ENCODE data around the gene SLC12A7.
"Not testable (repeated sequence)": the region's sequence is repeated elsewhere in the genome, so short reads cannot be mapped to it uniquely, and the experiment has no call there.

Gene SLC12A7

GRCh38 chr5:1098986-1099597, 12.8 kb downstream of the SLC12A7 start:
- Histone ChIP-seq H3K9me3 (ENCODE audit: insufficient read depth, low read depth, low read length) (no peaks in the 10 kb centered on the region), H4K20me1 (ENCODE audit: insufficient read depth, low read length, poor library complexity, severe bottlenecking) (no peaks in the 10 kb centered on the region), H3K4me2 (ENCODE audit: low read depth, low read length, poor library complexity, severe bottlenecking) (no peak overlapping the region), H3K36me3 (ENCODE audit: insufficient read depth, low read length) (no peaks in the 10 kb centered on the region), H3K9me2 (replicated peaks; ENCODE audit: low read depth, low read length) (no peaks in the 10 kb centered on the region), H3K4me1 (ENCODE audit: insufficient read depth, low read length, poor library complexity, severe bottlenecking) (peaks cover 5% of the 10 kb centered on the region), H3K27me3 (ENCODE audit: insufficient read depth, low read length, poor library complexity, severe bottlenecking) (no peaks in the 10 kb centered on the region), H3K4me3 (ENCODE audit: low read length, poor library complexity, severe bottlenecking) (no peak overlapping the region), H3F3A (ENCODE audit: low read depth) (no peaks in the 10 kb centered on the region), H3K9ac (ENCODE audit: low read depth, low read length, poor library complexity, severe bottlenecking) (no peak overlapping the region), H2AFZ (ENCODE audit: low read length) (no peak overlapping the region), H3K79me2 (ENCODE audit: insufficient read depth, low read length) (peaks cover 17% of the 10 kb centered on the region; the same call in 1 of the 2 replicates)
- TF ChIP-seq EZH2phosphoT487 (IDR thresholded peaks at IDR 0.05; ENCODE audit: borderline replicate concordance) (no peak), CTCF (conservative IDR thresholded peaks at IDR 0.05; ENCODE audit: low read length) (no peak)

- H3K4me3 ChIP-seq (ENCODE audit: low read length, poor library complexity, severe bottlenecking); H3K4me2 ChIP-seq (ENCODE audit: low read depth, low read length, poor library complexity, severe bottlenecking); H2AFZ ChIP-seq (ENCODE audit: low read length); H3K36me3 ChIP-seq (ENCODE audit: insufficient read depth, low read length); H4K20me1 ChIP-seq (ENCODE audit: insufficient read depth, low read length, poor library complexity, severe bottlenecking); H3K9ac ChIP-seq (ENCODE audit: low read depth, low read length, poor library complexity, severe bottlenecking); H3K4me1 ChIP-seq (ENCODE audit: insufficient read depth, low read length, poor library complexity, severe bottlenecking); H3F3A ChIP-seq (ENCODE audit: low read depth); H3K27me3 ChIP-seq (ENCODE audit: insufficient read depth, low read length, poor library complexity, severe bottlenecking); H3K9me3 ChIP-seq (ENCODE audit: insufficient read depth, low read depth, low read length); H3K9me2 ChIP-seq (replicated peaks; ENCODE audit: low read depth, low read length); H3K79me2 ChIP-seq (ENCODE audit: insufficient read depth, low read length): not testable (repeated sequence)
These were observed 13.9 kb downstream of the SLC12A7 start for GRCh38 chr5:1097988-1098385.

- Histone ChIP-seq H3F3A (ENCODE audit: low read depth) (no peaks in the 10 kb centered on the region), H3K9ac (ENCODE audit: low read depth, low read length, poor library complexity, severe bottlenecking) (no peak overlapping the region), H3K79me2 (ENCODE audit: insufficient read depth, low read length) (peaks cover 7% of the 10 kb centered on the region; the same call in 1 of the 2 replicates), H3K4me2 (ENCODE audit: low read depth, low read length, poor library complexity, severe bottlenecking) (no peak overlapping the region), H3K36me3 (ENCODE audit: insufficient read depth, low read length) (no peaks in the 10 kb centered on the region), H3K27me3 (ENCODE audit: insufficient read depth, low read length, poor library complexity, severe bottlenecking) (no peaks in the 10 kb centered on the region), H3K9me2 (replicated peaks; ENCODE audit: low read depth, low read length) (no peaks in the 10 kb centered on the region), H3K4me3 (ENCODE audit: low read length, poor library complexity, severe bottlenecking) (no peak overlapping the region), H4K20me1 (ENCODE audit: insufficient read depth, low read length, poor library complexity, severe bottlenecking) (no peaks in the 10 kb centered on the region), H3K4me1 (ENCODE audit: insufficient read depth, low read length, poor library complexity, severe bottlenecking) (no peaks in the 10 kb centered on the region), H3K9me3 (ENCODE audit: insufficient read depth, low read depth, low read length) (no peaks in the 10 kb centered on the region), H2AFZ (ENCODE audit: low read length) (no peak overlapping the region)
- TF ChIP-seq EZH2phosphoT487 (IDR thresholded peaks at IDR 0.05; ENCODE audit: borderline replicate concordance), result no peak
- TF ChIP-seq CTCF (conservative IDR thresholded peaks at IDR 0.05; ENCODE audit: low read length), result no peak
These were observed 14.4 kb downstream of the SLC12A7 start for GRCh38 chr5:1097381-1097987.

- no peak overlapping the region for H3K4me3 ChIP-seq (ENCODE audit: low read length, poor library complexity, severe bottlenecking)
- H3K4me2 ChIP-seq (ENCODE audit: low read depth, low read length, poor library complexity, severe bottlenecking), result no peak overlapping the region
- TF ChIP-seq EZH2phosphoT487 (IDR thresholded peaks at IDR 0.05; ENCODE audit: borderline replicate concordance) (no peak), CTCF (conservative IDR thresholded peaks at IDR 0.05; ENCODE audit: low read length) (no peak)
- no peaks in the 10 kb centered on the region for H3K36me3 ChIP-seq (ENCODE audit: insufficient read depth, low read length)
- H3K9ac ChIP-seq (ENCODE audit: low read depth, low read length, poor library complexity, severe bottlenecking), result no peak overlapping the region
- peaks cover 2% of the 10 kb centered on the region; the same call in 1 of the 2 replicates for H3K79me2 ChIP-seq (ENCODE audit: insufficient read depth, low read length)
- no peaks in the 10 kb centered on the region for H3K4me1 ChIP-seq (ENCODE audit: insufficient read depth, low read length, poor library complexity, severe bottlenecking)
- H3K9me2 ChIP-seq (replicated peaks; ENCODE audit: low read depth, low read length), result no peaks in the 10 kb centered on the region
- H3F3A ChIP-seq (ENCODE audit: low read depth), result no peaks in the 10 kb centered on the region
- H4K20me1 ChIP-seq (ENCODE audit: insufficient read depth, low read length, poor library complexity, severe bottlenecking), result no peaks in the 10 kb centered on the region
- no peaks in the 10 kb centered on the region for H3K27me3 ChIP-seq (ENCODE audit: insufficient read depth, low read length, poor library complexity, severe bottlenecking)
- no peaks in the 10 kb centered on the region for H3K9me3 ChIP-seq (ENCODE audit: insufficient read depth, low read depth, low read length)
- H2AFZ ChIP-seq (ENCODE audit: low read length), result no peak overlapping the region
These were observed 15.0 kb downstream of the SLC12A7 start for GRCh38 chr5:1096838-1097237.

Data from Loucy (cell line).